Measurements from ENCODE around the gene RASA2.

DNA sequence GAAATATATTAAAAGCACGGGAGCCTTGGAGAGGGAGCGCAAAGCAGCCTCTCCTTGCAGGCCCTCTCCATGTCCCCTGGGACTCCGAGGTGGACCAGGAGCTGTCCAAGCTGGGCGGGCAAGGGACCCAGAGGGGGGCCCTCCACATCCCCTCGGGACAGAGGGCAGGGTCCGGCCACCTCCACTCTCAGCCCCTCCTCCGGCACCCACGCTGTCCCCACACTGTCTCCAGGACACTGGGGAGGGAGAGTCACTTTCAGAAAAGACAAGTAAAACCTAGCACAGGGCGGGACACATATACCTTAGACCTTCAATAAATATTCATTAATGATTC is 173.8 kb downstream of the RASA2 start:
- TF ChIP-seq CTCF (IDR thresholded peaks at IDR 0.05): no peak
- TF ChIP-seq POLR2AphosphoS5 (IDR thresholded peaks at IDR 0.05): no peak

Data from prostate gland (tissue), 2 donors.